IPS DF 6.9 (cell line): ENCODE data around the gene JMJD8.

Source experiments
- DNase-seq: peaks from one replicate; pipeline ENCODE4 v3.0.0-alpha.2; 2013; ENCODE audit warnings: low read depth, low spot score
- H3K27ac ChIP-seq: one replicate; pipeline ENCODE4 v1.5.1; 2013; ENCODE audit warnings: low read length, control low read depth
- H3K27me3 ChIP-seq: 2 replicates; pipeline ENCODE4 v1.6.1; 2013; ENCODE audit warnings: mild to moderate bottlenecking, low read length; ENCODE audit not compliant: control insufficient read depth, insufficient read depth
- H3K36me3 ChIP-seq: 2 replicates; pipeline ENCODE4 v1.6.1; 2013; ENCODE audit warnings: low read length; ENCODE audit not compliant: control insufficient read depth, insufficient read depth
- H3K4me1 ChIP-seq: 2 replicates; pipeline ENCODE4 v1.6.1; 2013; ENCODE audit warnings: low read length; ENCODE audit not compliant: control insufficient read depth, insufficient read depth
- H3K4me3 ChIP-seq: 2 replicates; pipeline ENCODE4 v1.5.1; 2013; ENCODE audit warnings: mild to moderate bottlenecking, low read length
- H3K9me3 ChIP-seq: 2 replicates; pipeline ENCODE4 v1.6.1; 2013; ENCODE audit warnings: low read length, inconsistent platforms; ENCODE audit not compliant: control insufficient read depth, insufficient read depth
- WGBS: extraction: QIAGEN DNeasy Blood & Tissue Kit; methylation state at CpG from one replicate; pipeline ENCODE4 v1.1.7; 2013; ENCODE audit warnings: mixed read lengths, missing lambda C conversion rate; ENCODE audit not compliant: insufficient read length, insufficient coverage; 5-methylcytosine and 5-hydroxymethylcytosine counted together

The JMJD8 gene

GRCh38 chr16:667113-667779, 16.9 kb downstream of the JMJD8 start:
- no peaks in the 10 kb centered on the region for H3K27me3 ChIP-seq
- peaks cover 32% of the 10 kb centered on the region for H3K36me3 ChIP-seq
- DNase-seq: no peak
- no peak overlapping the region for H3K4me3 ChIP-seq
- no CpG with 5 or more reads among the region's 22 CpGs for WGBS
- H3K9me3 ChIP-seq: no peaks in the 10 kb centered on the region
- H3K27ac ChIP-seq: no peak overlapping the region
- no peaks in the 10 kb centered on the region for H3K4me1 ChIP-seq

GRCh38 chr16:666572-666971, 17.6 kb downstream of the JMJD8 start:
- H3K36me3 ChIP-seq: peaks cover 26% of the 10 kb centered on the region
- no peaks in the 10 kb centered on the region for H3K4me1 ChIP-seq
- DNase-seq: no peak
- H3K4me3 ChIP-seq: no peak overlapping the region
- no peak overlapping the region for H3K27ac ChIP-seq
- H3K27me3 ChIP-seq: no peaks in the 10 kb centered on the region
- H3K9me3 ChIP-seq: no peaks in the 10 kb centered on the region
- no CpG with 5 or more reads among the region's 13 CpGs for WGBS

GRCh38 chr16:662597-662996, 21.5 kb downstream of the JMJD8 start:
- peaks cover 6% of the 10 kb centered on the region for H3K4me1 ChIP-seq
- DNase-seq: no peak
- WGBS: no CpG with 5 or more reads among the region's 21 CpGs
- H3K27ac ChIP-seq: no peak overlapping the region
- H3K27me3 ChIP-seq: no peaks in the 10 kb centered on the region
- H3K4me3 ChIP-seq: no peak overlapping the region
- no peaks in the 10 kb centered on the region for H3K9me3 ChIP-seq
- peaks cover 5% of the 10 kb centered on the region; the same call in 1 of the 2 replicates for H3K36me3 ChIP-seq

GRCh38 chr16:662095-662494, 22.0 kb downstream of the JMJD8 start:
- Histone ChIP-seq H3K27ac (no peak overlapping the region), H3K9me3 (no peaks in the 10 kb centered on the region), H3K36me3 (peaks cover 5% of the 10 kb centered on the region; the same call in 1 of the 2 replicates), H3K4me3 (no peak overlapping the region), H3K27me3 (no peaks in the 10 kb centered on the region), H3K4me1 (peaks cover 6% of the 10 kb centered on the region)
- no peak for DNase-seq
- no CpG with 5 or more reads among the region's 19 CpGs for WGBS

- H3K4me1 ChIP-seq: peaks cover 6% of the 10 kb centered on the region
- H3K4me3 ChIP-seq: no peak overlapping the region
- H3K36me3 ChIP-seq: peaks cover 5% of the 10 kb centered on the region; the same call in 1 of the 2 replicates
- H3K9me3 ChIP-seq: no peaks in the 10 kb centered on the region
- no peaks in the 10 kb centered on the region for H3K27me3 ChIP-seq
- H3K27ac ChIP-seq: no peak overlapping the region
- WGBS: no CpG with 5 or more reads among the region's 35 CpGs
- no peak for DNase-seq
Observed at GRCh38 chr16:661184-661821, 22.8 kb downstream of the JMJD8 start.

- no peak overlapping the region for H3K27ac ChIP-seq
Observed at GRCh38 chr16:660459-661183, 23.5 kb downstream of the JMJD8 start.

GRCh38 chr16:660132-660458, 24.0 kb downstream of the JMJD8 start:
- no CpG with 5 or more reads among the region's 6 CpGs for WGBS
- Histone ChIP-seq H3K27me3 (no peaks in the 10 kb centered on the region), H3K9me3 (no peaks in the 10 kb centered on the region), H3K36me3 (peaks cover 10% of the 10 kb centered on the region), H3K27ac (no peak overlapping the region), H3K4me3 (no peak overlapping the region), H3K4me1 (peaks cover 6% of the 10 kb centered on the region)
- DNase-seq: no peak

More at GRCh38 chr16:660459-661183, 23.5 kb downstream of the JMJD8 start:
- Histone ChIP-seq H3K9me3 (no peaks in the 10 kb centered on the region), H3K4me1 (peaks cover 6% of the 10 kb centered on the region), H3K27me3 (no peaks in the 10 kb centered on the region), H3K36me3 (peaks cover 6% of the 10 kb centered on the region), H3K4me3 (peak overlapping the region; percentile 4; the same call in 1 of the 2 replicates)
- DNase-seq: no peak
- no CpG with 5 or more reads among the region's 43 CpGs for WGBS

GRCh38 chr16:659618-660017, 24.5 kb downstream of the JMJD8 start:
- Histone ChIP-seq H3K27me3 (no peaks in the 10 kb centered on the region), H3K27ac (no peak overlapping the region), H3K36me3 (peaks cover 14% of the 10 kb centered on the region), H3K4me1 (peaks cover 6% of the 10 kb centered on the region), H3K9me3 (no peaks in the 10 kb centered on the region), H3K4me3 (no peak overlapping the region)
- WGBS: no CpG with 5 or more reads among the region's 20 CpGs
- DNase-seq: no peak

- WGBS: no CpG with 5 or more reads among the region's 35 CpGs
- Histone ChIP-seq H3K36me3 (peaks cover 14% of the 10 kb centered on the region), H3K4me3 (no peak overlapping the region), H3K27me3 (no peaks in the 10 kb centered on the region), H3K27ac (no peak overlapping the region), H3K9me3 (no peaks in the 10 kb centered on the region), H3K4me1 (peaks cover 6% of the 10 kb centered on the region)
- DNase-seq: no peak
Observed at GRCh38 chr16:658679-659571, 25.2 kb downstream of the JMJD8 start.

- no CpG with 5 or more reads among the region's 22 CpGs for WGBS
- DNase-seq: no peak
- no peaks in the 10 kb centered on the region for H3K27me3 ChIP-seq
- H3K4me3 ChIP-seq: no peak overlapping the region
- no peak overlapping the region for H3K27ac ChIP-seq
- H3K9me3 ChIP-seq: no peaks in the 10 kb centered on the region
- H3K4me1 ChIP-seq: peaks cover 6% of the 10 kb centered on the region
- H3K36me3 ChIP-seq: peaks cover 14% of the 10 kb centered on the region
Observed at GRCh38 chr16:657487-657886, 26.6 kb downstream of the JMJD8 start.
